DOHH2 (cell line): ENCODE measurements around the gene VLDLR.

Experiments
- CTCF ChIP-seq: fragments of 200-600 bp; sonication (generic); IDR thresholded peaks from one replicate; pipeline ENCODE4 v1.5.1; 2014; ENCODE audit warnings: antibody characterized with exemption, mild to moderate bottlenecking, low read depth, low read length; ENCODE audit not compliant: poor library complexity, severe bottlenecking
- EZH2phosphoT487 ChIP-seq: fragments of 200-600 bp; sonication (generic); IDR thresholded peaks from 2 replicates; pipeline ENCODE4 v1.6.1; 2017; ENCODE audit warnings: borderline replicate concordance, mild to moderate bottlenecking, antibody characterized with exemption, low read length, moderate library complexity, mixed read lengths

- TF ChIP-seq CTCF: no peak
- TF ChIP-seq EZH2phosphoT487: no peak
Observed at GRCh38 chr9:2613730-2614271, 7.8 kb upstream of the VLDLR start.
